ENCODE measurements around the gene PATL1. TPM values are rescaled to one million over a fixed set of nuclear protein-coding genes. Genes with fewer than 3 reads are reported as not detected.

Gene PATL1
- total and polyA plus RNA-seq, 3 donors from 2014 or later, result 22.5 to 25.4 (median 24.0) TPM

DNA sequence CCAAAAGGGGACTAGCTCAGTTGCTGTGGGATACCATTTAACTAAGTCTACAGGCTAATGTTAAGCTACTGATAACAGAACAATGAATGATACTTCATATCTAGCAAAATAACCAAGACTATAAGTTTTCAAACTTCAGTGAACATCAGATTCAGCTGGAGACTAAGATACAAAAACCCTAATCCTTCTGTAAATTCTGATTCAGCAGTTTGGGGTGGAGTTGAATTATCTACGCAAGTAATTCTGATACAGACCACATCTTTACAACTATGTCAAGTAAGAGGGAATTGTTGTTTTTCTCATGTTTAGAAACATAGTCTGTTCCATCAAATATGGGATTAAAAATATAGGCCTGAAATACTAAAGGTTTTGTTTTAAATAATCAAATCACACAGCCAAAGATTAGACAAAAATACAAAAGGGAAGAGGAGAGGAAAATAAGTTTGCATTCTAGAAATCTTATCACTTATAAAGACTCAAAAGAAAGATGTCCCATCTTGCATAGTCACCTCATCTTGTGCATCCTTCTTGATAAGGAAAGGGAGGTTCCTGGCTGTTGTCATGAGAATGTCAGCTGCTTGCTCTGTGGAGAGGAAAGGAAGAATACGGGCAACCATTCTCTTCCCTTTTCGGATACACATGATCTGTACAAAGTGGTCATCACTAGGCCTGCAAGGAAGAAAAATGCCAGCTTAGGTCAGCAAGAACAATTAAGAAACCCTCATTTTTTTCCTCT is 21.4 kb downstream of the PATL1 start:
- no peaks in the 10 kb centered on the region for H3K36me3 ChIP-seq (ENCODE audit: low read depth, missing control alignments)
- WGBS, 2 donors, result 88 to 89% methylated on average over 3 of the region's 3 CpGs
- intact Hi-C loops (cut with DNase I; ENCODE audit: low total_unique reads), result no loop called here

GRCh38 chr11:59644528-59644927 is 24.3 kb downstream of the PATL1 start:
- Histone ChIP-seq H3K9me3 (no peaks in the 10 kb centered on the region), H3K27ac (no peak overlapping the region), H3K36me3 (ENCODE audit: low read depth, missing control alignments) (no peaks in the 10 kb centered on the region), H3K4me1 (no peaks in the 10 kb centered on the region), H3K27me3 (no peaks in the 10 kb centered on the region), H3K4me3 (no peak overlapping the region)
- 77 to 80% methylated on average over 3 of the region's 3 CpGs for WGBS, 2 donors
- DNase-seq, result no peak
- TF ChIP-seq POLR2A (IDR thresholded peaks at IDR 0.05), result no peak
- TF ChIP-seq CTCF (IDR thresholded peaks at IDR 0.05), result no peak
- intact Hi-C loops (cut with DNase I; ENCODE audit: low total_unique reads), result no loop called here

More for the DNA sequence above, 21.4 kb downstream of the PATL1 start:
- no peaks in the 10 kb centered on the region for H3K27me3 ChIP-seq
- H3K4me1 ChIP-seq, result no peaks in the 10 kb centered on the region
- H3K9me3 ChIP-seq, result no peaks in the 10 kb centered on the region
- H3K27ac ChIP-seq, result no peak overlapping the region
- H3K4me3 ChIP-seq, result no peak overlapping the region
- TF ChIP-seq POLR2A (IDR thresholded peaks at IDR 0.05), result no peak
- DNase-seq, result no peak

- Histone ChIP-seq H3K9me3 (no peaks in the 10 kb centered on the region), H3K36me3 (ENCODE audit: low read depth, missing control alignments) (no peaks in the 10 kb centered on the region), H3K4me3 (no peak overlapping the region), H3K27ac (no peak overlapping the region), H3K27me3 (no peaks in the 10 kb centered on the region), H3K4me1 (no peaks in the 10 kb centered on the region)
- intact Hi-C loops (cut with DNase I; ENCODE audit: low total_unique reads), result no loop called here
- TF ChIP-seq POLR2A (IDR thresholded peaks at IDR 0.05), result no peak
- no peak for TF ChIP-seq CTCF (IDR thresholded peaks at IDR 0.05)
- 85 to 92% methylated on average over 3 of the region's 3 CpGs for WGBS, 2 donors
- no peak for DNase-seq
Measured at GRCh38 chr11:59643390-59643789, 25.4 kb downstream of the PATL1 start.

DNA sequence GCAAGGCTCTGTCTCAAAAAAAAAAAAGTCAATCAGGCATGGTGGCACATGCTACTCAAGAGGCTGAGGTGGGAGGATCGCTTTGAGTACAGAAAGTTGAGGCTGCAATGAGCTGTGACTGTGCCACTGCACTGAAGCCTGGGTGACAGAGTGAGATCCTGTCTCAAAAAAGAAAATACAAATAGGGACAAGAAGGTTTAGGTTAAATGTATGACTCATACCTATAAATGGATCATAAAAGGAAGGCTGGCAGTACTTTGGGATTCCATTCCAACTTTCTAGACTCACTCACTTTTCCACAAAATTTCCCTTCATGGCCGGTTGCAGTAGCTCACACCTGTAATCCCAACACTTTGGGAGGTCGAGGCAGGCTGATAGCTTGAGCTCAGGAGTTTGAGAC is 27.7 kb downstream of the PATL1 start:
- Histone ChIP-seq H3K9me3 (no peaks in the 10 kb centered on the region), H3K4me3 (no peak overlapping the region), H3K27ac (no peak overlapping the region), H3K4me1 (no peaks in the 10 kb centered on the region), H3K36me3 (ENCODE audit: low read depth, missing control alignments) (no peaks in the 10 kb centered on the region), H3K27me3 (no peaks in the 10 kb centered on the region)
- 91 to 92% methylated on average over 3 of the region's 3 CpGs for WGBS, 2 donors
- intact Hi-C loops (cut with DNase I; ENCODE audit: low total_unique reads), result no loop called here
- TF ChIP-seq POLR2A (IDR thresholded peaks at IDR 0.05), result no peak
- no peak for TF ChIP-seq CTCF (IDR thresholded peaks at IDR 0.05)
- DNase-seq, result no peak

DNA sequence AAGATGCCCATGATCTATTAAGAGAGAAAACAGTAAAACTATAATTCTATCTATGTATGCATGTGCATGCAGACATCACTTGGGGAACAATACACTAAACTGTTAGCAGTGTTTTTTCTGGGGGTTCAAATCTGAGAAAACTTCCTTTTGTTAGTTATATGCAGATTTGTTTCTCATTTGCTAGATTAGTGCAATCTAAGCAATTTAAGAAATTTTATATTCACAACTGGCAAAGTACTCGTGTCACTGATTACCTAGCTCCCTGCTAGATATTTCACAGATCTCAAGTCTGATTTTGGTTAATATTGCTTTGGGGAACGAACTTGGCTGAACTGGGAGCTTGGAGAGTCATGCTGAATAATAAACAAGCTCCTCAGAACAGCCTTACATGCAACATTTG is 38.3 kb downstream of the PATL1 start:
- no peak for TF ChIP-seq POLR2A (IDR thresholded peaks at IDR 0.05)
- TF ChIP-seq CTCF (IDR thresholded peaks at IDR 0.05), result no peak
- Histone ChIP-seq H3K9me3 (no peaks in the 10 kb centered on the region), H3K4me3 (no peak overlapping the region), H3K27ac (no peak overlapping the region), H3K36me3 (ENCODE audit: low read depth, missing control alignments) (no peaks in the 10 kb centered on the region), H3K27me3 (no peaks in the 10 kb centered on the region), H3K4me1 (no peaks in the 10 kb centered on the region)
- DNase-seq, result no peak
- WGBS, 2 donors, result 70 to 76% methylated on average over 2 of the region's 2 CpGs
- intact Hi-C loops (cut with DNase I; ENCODE audit: low total_unique reads), result no loop called here
